Dermis blood vessel endothelial cell (primary cell): Measurements from ENCODE around the gene COL23A1. TPM values are rescaled to one million over a fixed set of nuclear protein-coding genes. Genes with fewer than 3 reads are reported as not detected.

ENCODE experiments used
- DNase-seq: peaks from one replicate; pipeline ENCODE4 v3.0.0; 2010
- total RNA-seq: library from RNA; depleted of rRNA; stranded (reverse); fragments of >200 nt; gene quantifications from 2 replicates; pipeline ENCODE4 v1.2.3, GENCODE V29; 2014

COL23A1 gene
- total RNA-seq, 1 donor from 2014 or later: 0.17 TPM

DNA sequence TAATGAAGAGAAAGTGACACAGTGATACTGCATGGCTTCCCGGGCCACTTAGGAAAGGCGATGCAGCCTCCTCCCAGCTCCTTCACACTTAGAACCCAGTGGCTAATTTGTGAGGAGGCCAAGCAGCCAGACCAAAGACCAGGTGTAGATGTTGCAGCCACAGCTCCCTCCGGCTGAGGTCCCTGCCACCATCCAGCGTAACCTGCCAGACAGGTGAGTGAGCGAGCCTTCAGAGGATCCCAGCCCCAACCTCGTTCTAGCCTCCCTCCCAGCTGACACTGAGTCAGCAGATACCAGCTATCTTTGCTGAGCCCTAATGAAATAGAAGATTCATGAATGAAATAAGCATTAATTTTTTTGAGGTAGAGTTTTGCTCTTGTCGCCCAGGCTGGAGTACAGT, 59.7 kb downstream of the COL23A1 start:
- no peak for DNase-seq

DNA sequence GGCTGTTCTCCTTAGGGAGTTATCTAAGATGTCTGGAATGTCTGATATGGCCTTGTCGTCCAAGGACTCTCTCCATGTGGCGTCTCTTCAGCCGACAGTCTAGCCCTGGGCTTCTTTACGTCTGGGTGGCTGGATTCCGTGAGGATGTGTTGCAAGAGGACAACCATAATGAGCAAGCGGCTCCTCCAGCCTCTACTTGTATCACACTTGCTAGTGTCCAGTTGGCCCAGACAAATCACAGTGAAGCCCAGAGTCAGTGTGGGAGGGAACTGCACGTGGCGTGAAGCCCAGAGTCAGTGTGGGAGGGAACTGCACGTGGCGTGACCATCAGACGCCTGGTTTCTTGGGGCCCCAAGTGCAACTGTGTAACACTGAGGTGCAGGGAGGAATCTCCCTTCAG, 61.1 kb downstream of the COL23A1 start:
- DNase-seq: no peak

DNA sequence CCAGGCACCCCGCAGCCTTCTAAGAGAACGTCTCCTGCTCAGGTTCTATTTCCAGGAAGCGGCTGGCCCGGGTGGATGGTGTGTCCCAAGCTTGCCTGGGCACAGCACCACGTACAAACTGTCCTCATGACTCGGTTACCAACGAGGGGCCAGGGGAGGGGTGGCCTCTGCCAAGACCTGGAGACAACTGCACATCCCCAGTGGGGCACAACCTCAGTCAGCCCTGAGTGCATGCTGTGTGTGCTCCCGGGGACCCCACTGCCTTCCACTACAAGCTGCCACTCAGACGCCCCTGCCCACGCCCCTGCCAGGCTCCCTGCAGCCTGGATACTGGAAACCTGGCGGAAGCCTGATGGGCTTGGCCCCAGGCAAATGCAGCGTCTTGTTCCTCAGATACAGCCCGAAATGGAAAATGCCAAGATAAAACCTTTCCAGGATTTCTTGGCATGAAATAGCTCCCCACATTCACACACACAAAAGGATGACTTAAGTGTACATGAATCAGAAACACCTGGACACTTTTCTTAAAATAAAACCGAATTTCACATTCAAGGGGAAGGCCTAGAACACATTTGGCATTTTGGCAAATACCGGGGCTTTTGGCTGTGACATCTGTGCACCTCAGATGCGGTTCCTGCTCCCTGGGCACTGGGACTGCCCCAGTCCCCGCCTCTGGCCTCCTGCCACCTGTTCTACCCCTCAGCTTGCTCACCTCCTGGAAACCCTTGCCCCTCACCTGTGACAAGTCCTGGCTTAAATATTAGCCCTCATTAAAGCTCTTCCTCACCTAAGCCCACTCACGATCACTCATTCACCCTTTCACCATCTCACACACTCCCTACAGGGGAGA, 62.5 kb downstream of the COL23A1 start:
- DNase-seq: no peak

- DNase-seq: no peak
These were observed 63.3 kb downstream of the COL23A1 start for GRCh38 chr5:178526773-178527457.

- no peak for DNase-seq
These were observed 64.1 kb downstream of the COL23A1 start for GRCh38 chr5:178525906-178526732.

DNA sequence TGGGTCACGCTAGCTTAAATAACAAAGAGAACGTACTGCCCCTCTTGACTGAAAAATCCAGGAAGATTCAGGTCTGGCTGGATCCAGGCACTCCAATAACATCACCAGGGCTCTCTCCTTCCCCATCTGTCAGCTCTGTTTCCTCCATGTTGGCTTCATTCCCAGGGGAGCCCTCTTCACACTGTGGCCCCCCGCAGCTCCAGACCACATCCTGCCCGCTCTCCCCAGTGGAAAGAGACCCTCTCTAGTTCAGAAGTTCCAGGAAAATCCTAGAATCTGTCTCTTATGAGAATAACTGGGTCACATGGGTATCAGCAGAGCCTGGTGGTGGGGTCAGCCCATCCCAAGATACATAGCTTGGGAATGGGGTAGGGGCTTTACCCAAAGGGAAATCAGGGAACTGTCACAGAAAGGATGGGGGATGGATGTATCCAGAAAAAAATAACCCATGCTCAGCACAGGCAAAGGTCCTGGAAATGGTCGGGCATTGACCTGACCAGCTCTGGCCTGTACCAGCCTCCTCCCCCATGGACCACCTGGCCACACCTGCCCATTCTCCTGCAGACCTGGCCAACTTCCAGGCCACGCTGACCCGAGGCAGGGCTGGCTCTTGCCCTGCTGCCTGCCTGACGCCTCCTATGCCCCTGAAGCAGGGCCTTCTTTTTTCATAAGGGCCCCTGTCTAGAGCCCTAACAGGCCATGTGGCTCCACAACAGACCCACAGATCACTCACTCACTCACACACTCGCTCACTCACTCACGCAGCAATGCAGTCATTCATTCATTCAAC, 65.9 kb downstream of the COL23A1 start:
- no peak for DNase-seq

GRCh38 chr5:178522361-178522760, 67.8 kb downstream of the COL23A1 start:
- DNase-seq: no peak

DNA sequence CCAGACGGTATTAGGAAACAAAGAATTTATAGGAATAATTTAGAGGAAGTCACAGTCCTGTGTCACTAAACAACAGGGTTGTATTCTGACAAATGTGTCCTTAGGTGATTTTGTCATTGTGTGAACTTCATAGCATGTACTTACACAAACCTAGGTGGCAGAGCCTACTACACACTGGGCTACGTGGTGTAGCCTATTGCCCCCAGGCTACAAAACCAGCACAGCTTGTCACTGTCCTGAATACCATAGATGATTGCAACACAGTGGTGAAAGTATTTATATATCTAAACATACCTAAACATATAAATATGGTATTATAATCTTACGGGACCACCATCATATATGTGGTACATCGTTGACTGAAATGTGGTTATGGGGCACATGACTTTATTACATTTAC, 69.3 kb downstream of the COL23A1 start:
- DNase-seq: no peak

DNA sequence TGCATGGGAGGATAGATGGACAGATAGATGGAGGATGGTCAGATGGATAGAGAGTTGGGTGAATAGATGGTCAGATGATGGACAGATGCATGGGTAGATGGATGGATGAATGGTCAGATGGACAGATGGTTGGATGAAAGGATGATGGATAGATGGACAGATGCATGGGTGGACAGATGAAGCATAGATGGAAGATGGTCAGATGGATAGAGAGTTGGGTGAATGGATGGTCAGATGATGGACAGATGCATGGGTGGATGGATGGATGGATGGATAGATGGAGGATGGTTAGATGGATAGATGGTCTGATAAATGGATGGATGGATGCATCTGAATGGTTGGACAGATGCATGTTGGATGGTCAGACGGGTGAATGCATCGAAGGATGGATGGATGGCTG, 70.4 kb downstream of the COL23A1 start:
- no peak for DNase-seq

DNA sequence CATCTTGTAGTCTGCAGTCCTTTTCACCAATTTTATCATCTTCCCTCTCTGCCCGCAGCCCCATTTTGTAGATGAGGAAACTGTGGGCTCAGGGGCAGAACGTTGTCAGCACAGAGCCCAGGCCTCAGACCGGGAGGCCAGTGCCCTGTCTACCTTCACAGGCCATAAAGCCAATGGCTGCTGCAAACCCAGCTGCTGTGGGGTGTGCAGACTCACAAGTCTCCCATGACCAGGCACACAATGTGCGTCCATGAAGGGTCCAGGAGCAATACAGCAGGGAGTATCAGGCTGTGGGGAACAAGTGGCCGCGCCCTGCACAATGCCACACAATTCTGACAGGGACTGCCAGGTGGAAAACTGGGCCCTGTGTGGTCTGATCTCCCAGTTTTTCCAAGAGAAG, 71.0 kb downstream of the COL23A1 start:
- DNase-seq: no peak

- no peak for DNase-seq
These were observed 73.5 kb downstream of the COL23A1 start for GRCh38 chr5:178516504-178517235.

DNA sequence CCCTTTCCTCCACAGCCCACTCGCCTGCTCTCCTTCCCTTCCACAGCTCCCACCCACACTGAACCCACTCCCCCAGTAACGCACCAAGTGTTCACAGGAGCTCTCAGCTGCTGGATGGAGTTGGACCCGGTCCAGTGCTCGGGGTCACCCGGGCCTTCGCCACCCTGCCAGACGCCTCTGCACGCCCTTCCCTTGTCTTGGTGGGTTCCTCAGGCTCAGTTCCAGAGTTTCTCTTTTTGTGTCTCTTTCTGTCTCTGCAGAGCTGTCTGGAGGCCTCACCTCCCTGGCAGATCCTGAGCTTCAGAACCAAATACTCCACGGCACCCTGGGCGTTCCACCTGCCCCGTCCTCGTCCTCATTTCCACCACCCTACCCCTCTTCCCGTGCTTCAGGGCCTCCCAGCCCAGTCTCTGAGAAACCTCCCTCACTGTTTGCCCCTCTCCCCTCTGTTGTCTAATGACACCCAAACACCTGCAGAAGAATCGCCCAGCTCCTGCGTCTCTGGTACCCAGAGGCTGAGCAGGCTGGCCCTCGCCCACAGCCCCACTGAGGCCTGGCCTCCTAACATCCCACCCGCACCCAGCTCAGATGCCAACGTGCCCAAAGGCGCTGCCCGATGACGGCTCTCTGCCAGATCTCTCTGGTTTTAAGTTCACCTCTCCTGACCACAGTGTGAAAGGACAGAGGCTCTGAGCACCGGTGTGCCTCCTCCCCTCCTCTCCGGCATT, 74.3 kb downstream of the COL23A1 start:
- DNase-seq: no peak

DNA sequence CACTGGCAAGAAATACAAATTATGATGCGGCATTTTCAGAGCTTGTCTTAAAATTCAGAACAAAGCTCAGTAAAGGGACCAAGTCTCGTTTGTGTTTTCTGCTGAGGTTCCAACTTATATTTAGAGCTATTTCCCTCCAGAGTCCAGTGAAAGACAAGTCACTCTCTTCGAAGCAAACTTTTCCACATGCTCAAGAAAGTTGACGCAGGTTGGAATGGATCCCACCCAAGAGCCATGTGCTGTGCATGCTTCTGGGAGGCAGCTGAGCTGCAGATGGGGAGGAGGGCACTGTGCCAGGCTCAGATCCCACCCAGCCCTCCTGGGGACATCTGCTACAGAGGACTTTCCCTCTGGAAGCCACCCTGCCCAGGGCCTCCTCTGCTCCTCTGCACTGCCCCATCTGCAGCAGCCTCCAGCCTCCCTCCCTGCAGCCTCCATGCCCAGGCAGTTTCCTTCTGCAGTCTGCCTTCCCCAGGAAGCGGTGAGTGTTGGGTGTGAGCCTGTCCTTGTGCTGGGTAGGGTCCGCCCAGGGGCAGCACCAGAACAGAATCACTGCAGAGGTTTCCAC, 75.3 kb downstream of the COL23A1 start:
- no peak for DNase-seq

- no peak for DNase-seq
These were observed 79.0 kb downstream of the COL23A1 start for GRCh38 chr5:178511172-178511571.

DNA sequence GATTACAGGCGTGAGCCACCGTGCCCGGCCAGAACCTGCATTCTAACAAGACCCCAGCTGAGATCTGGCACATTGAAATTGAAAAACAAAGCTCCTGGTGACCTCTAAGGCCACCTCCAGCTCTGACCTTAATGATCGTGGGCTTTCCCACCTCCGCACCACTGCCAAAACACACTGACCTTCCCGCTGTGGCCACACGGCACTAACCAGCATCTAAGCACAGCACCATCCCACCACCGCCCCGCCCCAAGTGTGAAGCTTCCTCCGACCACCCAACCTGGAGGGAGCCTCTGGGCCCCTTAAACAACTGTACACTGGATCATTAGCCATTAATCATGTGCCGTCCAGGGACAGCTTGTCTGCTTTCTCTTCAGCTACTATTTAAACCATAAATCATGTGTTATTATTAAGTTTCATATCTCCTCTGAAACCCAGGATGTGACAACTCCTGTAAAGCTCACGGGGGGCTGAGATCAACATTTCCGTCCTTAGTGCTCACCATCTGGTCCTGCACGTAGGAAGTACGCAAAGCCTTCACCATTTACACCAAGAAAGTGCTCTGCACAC, 80.6 kb downstream of the COL23A1 start:
- DNase-seq: no peak

DNA sequence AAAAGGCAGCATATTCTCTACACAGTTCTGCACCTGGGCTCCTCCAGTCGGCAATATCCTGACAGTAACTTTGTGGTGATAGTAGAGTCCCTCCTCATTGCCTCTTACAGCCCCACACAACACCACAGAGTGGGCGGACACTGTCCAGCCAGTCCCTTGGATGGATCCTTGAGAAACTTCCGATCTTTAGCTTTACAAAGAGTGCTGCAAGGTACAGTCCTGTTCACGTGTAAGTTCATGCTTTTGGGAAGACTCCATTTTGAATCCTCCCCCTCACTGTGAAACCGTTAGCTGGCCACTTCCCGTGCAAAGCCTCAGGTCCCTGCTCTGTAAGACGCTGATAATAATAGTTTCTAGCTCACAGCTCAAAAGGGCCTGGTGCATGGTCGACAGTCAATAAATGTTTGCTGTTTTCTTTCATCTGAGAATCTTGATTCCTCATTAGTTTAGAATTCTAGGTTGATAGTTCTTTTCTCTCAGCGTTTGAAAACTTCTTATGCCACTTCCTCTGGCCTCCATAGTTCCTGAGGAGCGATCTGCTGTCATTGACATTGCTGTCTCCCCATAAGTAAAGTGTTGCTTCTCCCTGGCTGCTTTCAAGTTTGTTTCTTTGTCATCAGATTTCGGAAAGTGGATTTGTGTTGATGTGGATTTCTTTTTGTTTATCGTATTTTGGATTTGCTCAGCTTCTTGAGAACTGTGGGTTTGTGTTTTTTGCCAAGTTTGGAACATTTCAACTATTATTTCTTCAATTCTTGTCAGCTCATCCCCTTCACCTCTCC, 82.9 kb downstream of the COL23A1 start:
- no peak for DNase-seq

DNA sequence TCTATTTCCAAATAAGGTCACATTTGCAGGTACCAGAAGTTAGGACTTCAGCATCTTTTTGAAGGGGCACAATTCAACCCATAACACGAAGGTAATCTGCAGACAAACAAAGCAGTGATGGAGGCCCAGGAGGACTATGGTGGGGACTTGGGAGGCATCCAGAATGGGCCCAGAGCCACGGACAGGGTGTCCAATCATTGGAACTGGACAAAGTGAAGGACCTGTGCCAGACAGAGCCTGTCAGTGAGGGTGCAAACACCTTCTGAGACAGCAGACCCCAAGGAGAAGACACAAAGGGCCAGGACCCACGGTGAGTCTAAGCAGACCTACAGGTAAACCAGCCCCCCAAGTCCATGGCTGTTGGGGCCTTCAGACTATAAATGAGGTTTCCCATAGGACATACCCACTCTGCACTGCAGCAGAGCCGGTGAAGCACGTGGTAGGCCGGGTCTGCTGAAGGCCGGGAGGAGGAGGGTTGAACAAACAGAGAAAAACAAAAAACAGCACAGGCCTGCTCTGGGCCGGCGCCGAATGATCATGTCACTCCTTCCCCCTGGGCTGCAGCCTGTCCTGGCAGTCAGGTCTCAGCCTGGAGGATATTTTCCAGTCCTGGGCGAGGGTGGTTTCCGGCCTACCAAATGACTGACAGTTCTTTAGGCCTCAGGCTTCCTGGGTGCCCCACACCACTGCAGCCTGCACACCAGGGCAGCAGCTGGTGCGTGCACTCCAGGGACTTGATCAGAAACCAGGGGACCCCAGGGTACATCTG, 84.4 kb downstream of the COL23A1 start:
- peak; percentile 18 for DNase-seq

DNA sequence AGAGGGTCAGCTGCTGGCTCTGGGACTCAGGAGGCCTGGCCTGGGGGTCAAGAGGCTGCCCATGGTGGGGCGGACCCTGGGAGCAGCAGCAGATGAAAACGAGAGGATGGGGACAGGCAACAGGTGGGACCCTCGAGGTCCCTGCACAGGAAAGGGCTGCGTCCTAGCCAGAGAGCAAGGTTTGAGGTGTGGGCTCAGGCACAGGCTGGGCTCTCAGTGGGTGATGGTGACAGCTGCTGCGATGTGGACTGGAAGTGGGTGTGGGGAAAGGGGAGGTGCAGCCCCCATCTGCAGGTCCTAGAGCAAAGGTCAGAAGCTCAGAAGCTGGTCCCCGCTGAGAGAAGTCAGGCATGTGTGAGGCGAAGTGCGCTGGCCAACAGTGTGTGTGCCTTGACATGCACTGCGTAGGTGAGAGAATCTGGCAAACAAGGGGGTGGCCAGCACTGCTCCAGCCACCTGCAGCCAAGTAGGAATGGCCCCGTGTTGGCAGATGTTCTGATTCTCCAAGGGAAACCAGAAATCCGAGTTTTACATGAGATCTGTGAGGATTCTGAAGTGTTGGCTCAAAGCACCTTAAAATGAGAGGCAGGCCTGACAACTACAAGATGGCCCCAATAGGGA, 85.7 kb downstream of the COL23A1 start:
- DNase-seq: no peak
